Prostate gland (tissue), 2 donors: ENCODE results near the gene SULT1A1.

Source experiments
- CTCF ChIP-seq, 4 experiments: fragments of 200-600 bp in 2 of 4; fragments of 450-650 bp in 2 of 4; sonication (generic) in 2 of 4; IDR thresholded peaks; 1 replicate in 3 of 4; 2 replicates in 1 of 4; pipeline ENCODE4 v1.5.1; 2016 to 2019; ENCODE audit warnings: antibody characterized with exemption in 4 of 4, mild to moderate bottlenecking in 2 of 4, moderate library complexity in 2 of 4
- POLR2A ChIP-seq: fragments of 450-650 bp; IDR thresholded peaks from one replicate; pipeline ENCODE4 v1.6.1; 2016; ENCODE audit warnings: antibody characterized with exemption, mild to moderate bottlenecking
- POLR2AphosphoS5 ChIP-seq: sonication (generic); formaldehyde crosslinking; IDR thresholded peaks from one replicate; pipeline ENCODE4 v1.6.1; 2017; ENCODE audit warnings: antibody characterized with exemption

GRCh38 chr16:28556914-28557320 lies 52.9 kb downstream of the SULT1A1 start:
- TF ChIP-seq CTCF (IDR thresholded peaks at IDR 0.05) (no peak), POLR2AphosphoS5 (no peak), POLR2A (no peak)
